Measurements from ENCODE around the gene HLA-DQA1.
"Not testable (repeated sequence)": the region's sequence is repeated elsewhere in the genome, so short reads cannot be mapped to it uniquely, and the experiment has no call there.

The HLA-DQA1 gene

GRCh38 chr6:32668226-32668747 lies 31.1 kb downstream of the HLA-DQA1 start:
- Histone ChIP-seq H3K27me3 (ENCODE audit: insufficient read depth, low read depth) (no peaks in the 10 kb centered on the region), H3K4me2 (no peak overlapping the region), H3K79me2 (ENCODE audit: insufficient read depth, low read depth) (no peaks in the 10 kb centered on the region), H3K9ac (no peak overlapping the region), H2AFZ (ENCODE audit: low read depth) (no peak overlapping the region), H3K4me3 (IDR thresholded peaks at IDR 0.05; ENCODE audit: insufficient read depth, low read depth, low read length) (no peak overlapping the region), H3K36me3 (ENCODE audit: insufficient read depth) (no peaks in the 10 kb centered on the region), H4K20me1 (ENCODE audit: insufficient read depth) (no peaks in the 10 kb centered on the region), H3K27ac (no peak overlapping the region), H3K4me1 (ENCODE audit: low read depth, poor library complexity, severe bottlenecking) (no peaks in the 10 kb centered on the region)
- TF ChIP-seq CTCF (conservative IDR thresholded peaks at IDR 0.05; ENCODE audit: low read depth, low read length), result no peak

- no peaks in the 10 kb centered on the region for H3K4me1 ChIP-seq (ENCODE audit: low read depth, poor library complexity, severe bottlenecking)
- no peaks in the 10 kb centered on the region for H3K36me3 ChIP-seq (ENCODE audit: insufficient read depth)
- no peak overlapping the region for H3K27ac ChIP-seq
- no peak overlapping the region for H2AFZ ChIP-seq (ENCODE audit: low read depth)
- no peak for TF ChIP-seq CTCF (conservative IDR thresholded peaks at IDR 0.05; ENCODE audit: low read depth, low read length)
- no peaks in the 10 kb centered on the region for H3K27me3 ChIP-seq (ENCODE audit: insufficient read depth, low read depth)
- no peak overlapping the region for H3K4me2 ChIP-seq
- no peak overlapping the region for H3K9ac ChIP-seq
- H4K20me1 ChIP-seq (ENCODE audit: insufficient read depth), result no peaks in the 10 kb centered on the region
- no peaks in the 10 kb centered on the region for H3K79me2 ChIP-seq (ENCODE audit: insufficient read depth, low read depth)
- H3K4me3 ChIP-seq (IDR thresholded peaks at IDR 0.05; ENCODE audit: insufficient read depth, low read depth, low read length), result no peak overlapping the region
Measured at GRCh38 chr6:32669240-32669639, 32.0 kb downstream of the HLA-DQA1 start.

- H3K79me2 ChIP-seq (ENCODE audit: insufficient read depth, low read depth), result no peaks in the 10 kb centered on the region
- no peaks in the 10 kb centered on the region for H3K27me3 ChIP-seq (ENCODE audit: insufficient read depth, low read depth)
- no peaks in the 10 kb centered on the region for H3K4me1 ChIP-seq (ENCODE audit: low read depth, poor library complexity, severe bottlenecking)
- no peak overlapping the region for H3K27ac ChIP-seq
- H3K36me3 ChIP-seq (ENCODE audit: insufficient read depth), result no peaks in the 10 kb centered on the region
- no peak overlapping the region for H3K9ac ChIP-seq
- TF ChIP-seq CTCF (conservative IDR thresholded peaks at IDR 0.05; ENCODE audit: low read depth, low read length), result no peak
- no peak overlapping the region for H3K4me2 ChIP-seq
- no peak overlapping the region for H2AFZ ChIP-seq (ENCODE audit: low read depth)
- H3K4me3 ChIP-seq (IDR thresholded peaks at IDR 0.05; ENCODE audit: insufficient read depth, low read depth, low read length), result no peak overlapping the region
- no peaks in the 10 kb centered on the region for H4K20me1 ChIP-seq (ENCODE audit: insufficient read depth)
Measured at GRCh38 chr6:32669893-32670292, 32.7 kb downstream of the HLA-DQA1 start.

- not testable (repeated sequence) for H4K20me1 ChIP-seq (ENCODE audit: insufficient read depth); H3K4me2 ChIP-seq; H3K27ac ChIP-seq; H3K36me3 ChIP-seq (ENCODE audit: insufficient read depth); H3K79me2 ChIP-seq (ENCODE audit: insufficient read depth, low read depth); H3K27me3 ChIP-seq (ENCODE audit: insufficient read depth, low read depth); H3K9ac ChIP-seq; H2AFZ ChIP-seq (ENCODE audit: low read depth); H3K4me1 ChIP-seq (ENCODE audit: low read depth, poor library complexity, severe bottlenecking); H3K4me3 ChIP-seq (IDR thresholded peaks at IDR 0.05; ENCODE audit: insufficient read depth, low read depth, low read length)
Measured at GRCh38 chr6:32671908-32672307, 34.7 kb downstream of the HLA-DQA1 start.

GRCh38 chr6:32674123-32674522 lies 36.9 kb downstream of the HLA-DQA1 start:
- H3K4me2 ChIP-seq; H3K36me3 ChIP-seq (ENCODE audit: insufficient read depth); H3K4me3 ChIP-seq (IDR thresholded peaks at IDR 0.05; ENCODE audit: insufficient read depth, low read depth, low read length); H4K20me1 ChIP-seq (ENCODE audit: insufficient read depth); H3K27ac ChIP-seq; H3K9ac ChIP-seq; H3K4me1 ChIP-seq (ENCODE audit: low read depth, poor library complexity, severe bottlenecking); H3K27me3 ChIP-seq (ENCODE audit: insufficient read depth, low read depth); H2AFZ ChIP-seq (ENCODE audit: low read depth); H3K79me2 ChIP-seq (ENCODE audit: insufficient read depth, low read depth): not testable (repeated sequence)

Measured in KMS-11 (cell line).